GM23338 (cell line): ENCODE data around the gene IVD. TPM values are rescaled to one million over a fixed set of nuclear protein-coding genes. Genes with fewer than 3 reads are reported as not detected.

Source experiments
- ATAC-seq: fragments of 200-7000 bp; cut with Tn5 transposase; 3 replicates; pipeline ENCODE4 v1.9.1; 2020
- DNase-seq: peaks from one replicate; pipeline ENCODE4 v3.0.0-alpha.2; 2015; ENCODE audit warnings: low spot score
- H2AFZ ChIP-seq: fragments of 200-600 bp; sonication (generic); 2 replicates; pipeline ENCODE4 v1.8.0; 2016; ENCODE audit warnings: antibody characterized with exemption, mild to moderate bottlenecking, moderate library complexity
- H3F3A ChIP-seq: fragments of 200-600 bp; sonication (generic); replicated peaks from 2 replicates; pipeline ENCODE4 v1.8.0; 2017; ENCODE audit warnings: antibody characterized with exemption, mixed run types, low read depth
- H3K27ac ChIP-seq: fragments of 200-600 bp; sonication (generic); 2 replicates; pipeline ENCODE4 v1.6.1; 2016; ENCODE audit warnings: low read depth
- H3K27me3 ChIP-seq: fragments of 200-600 bp; sonication (generic); 2 replicates; pipeline ENCODE4 v1.8.0; 2016; ENCODE audit warnings: mild to moderate bottlenecking, mixed run types, moderate library complexity; ENCODE audit not compliant: insufficient read depth
- H3K36me3 ChIP-seq: fragments of 200-600 bp; sonication (generic); 2 replicates; pipeline ENCODE4 v1.8.0; 2016; ENCODE audit warnings: mild to moderate bottlenecking; ENCODE audit not compliant: insufficient read depth
- H3K4me1 ChIP-seq: fragments of 200-600 bp; sonication (generic); 2 replicates; pipeline ENCODE4 v1.8.0; 2016; ENCODE audit warnings: mild to moderate bottlenecking, moderate library complexity; ENCODE audit not compliant: insufficient read depth
- H3K4me2 ChIP-seq: fragments of 200-600 bp; sonication (generic); 2 replicates; pipeline ENCODE4 v1.7.1; 2017; ENCODE audit warnings: mixed run types
- H3K4me3 ChIP-seq: fragments of 200-600 bp; sonication (generic); 2 replicates; pipeline ENCODE4 v1.6.1; 2016; ENCODE audit warnings: mixed run types
- H3K79me2 ChIP-seq: fragments of 200-600 bp; sonication (generic); replicated peaks from 2 replicates; pipeline ENCODE4 v1.8.0; 2017; ENCODE audit warnings: mild to moderate bottlenecking; ENCODE audit not compliant: insufficient read depth
- H3K9me2 ChIP-seq: fragments of 200-600 bp; sonication (generic); 2 replicates; pipeline ENCODE4 v1.8.0; 2017; ENCODE audit not compliant: insufficient read depth
- H4K20me1 ChIP-seq: fragments of 200-600 bp; sonication (generic); replicated peaks from 2 replicates; pipeline ENCODE4 v1.8.0; 2017; ENCODE audit warnings: mild to moderate bottlenecking; ENCODE audit not compliant: insufficient read depth
- H3K27ac Mint-ChIP-seq: 2 replicates; pipeline ENCODE4 v1.8.0; 2020; ENCODE audit warnings: inconsistent platforms, mild to moderate bottlenecking, moderate library complexity, mixed read lengths
- H3K27me3 Mint-ChIP-seq: 3 replicates; pipeline ENCODE4 v1.8.0; 2022; ENCODE audit warnings: low read depth, mild to moderate bottlenecking, moderate library complexity, mixed read lengths, inconsistent platforms; ENCODE audit not compliant: insufficient read depth, poor library complexity
- H3K36me3 Mint-ChIP-seq: 3 replicates; pipeline ENCODE4 v1.8.0; 2021; ENCODE audit warnings: low read depth, mild to moderate bottlenecking, inconsistent platforms, moderate library complexity, mixed read lengths
- H3K4me1 Mint-ChIP-seq: 3 replicates; pipeline ENCODE4 v1.8.0; 2020; ENCODE audit warnings: mild to moderate bottlenecking, inconsistent platforms, mixed read lengths
- H3K4me3 Mint-ChIP-seq: 3 replicates; pipeline ENCODE4 v1.8.0; 2021; ENCODE audit warnings: moderate library complexity, mild to moderate bottlenecking, inconsistent platforms, mixed read lengths
- H3K9me3 Mint-ChIP-seq: 3 replicates; pipeline ENCODE4 v1.8.0; 2020; ENCODE audit warnings: moderate library complexity, mild to moderate bottlenecking, inconsistent platforms, mixed read lengths
- CREB1 ChIP-seq: fragments of 250-450 bp; sonication (Bioruptor Pico); IDR thresholded peaks from 2 replicates; pipeline ENCODE4 v1.5.0; 2020; ENCODE audit warnings: low read depth, mild to moderate bottlenecking, moderate library complexity
- CTCF ChIP-seq, 2 experiments: fragments of 200-600 bp in 1 of 2; sonication (generic) in 1 of 2; conservative IDR thresholded peaks; 2 replicates each; pipeline versions ENCODE4 v1.5.1 to v1.6.1; 2016 to 2017; ENCODE audit warnings: antibody characterized with exemption in 2 of 2, low read depth in 2 of 2, mild to moderate bottlenecking in 2 of 2, moderate library complexity in 1 of 2
- ETS1 ChIP-seq: IDR thresholded peaks from 2 replicates; pipeline ENCODE4 v1.6.1; 2016; ENCODE audit warnings: antibody characterized with exemption
- EZH2 ChIP-seq: fragments of 200-600 bp; sonication (generic); IDR thresholded peaks from one replicate; pipeline ENCODE4 v1.8.0; 2017; ENCODE audit warnings: antibody characterized with exemption, mild to moderate bottlenecking, low read depth; ENCODE audit not compliant: unreplicated experiment
- EZH2phosphoT487 ChIP-seq: fragments of 200-600 bp; sonication (generic); IDR thresholded peaks from one replicate; pipeline ENCODE4 v1.8.1; 2018; ENCODE audit warnings: antibody characterized with exemption; ENCODE audit not compliant: unreplicated experiment
- JUNB ChIP-seq: IDR thresholded peaks from one replicate; pipeline ENCODE4 v1.6.1; 2016; ENCODE audit warnings: antibody characterized with exemption; ENCODE audit not compliant: unreplicated experiment
- NANOG ChIP-seq: IDR thresholded peaks from 2 replicates; pipeline ENCODE4 v1.6.1; 2016; ENCODE audit warnings: antibody characterized with exemption, borderline replicate concordance
- REST ChIP-seq: IDR thresholded peaks from one replicate; pipeline ENCODE4 v1.6.1; 2018; ENCODE audit warnings: antibody characterized with exemption; ENCODE audit not compliant: unreplicated experiment
- STAT1 ChIP-seq: IDR thresholded peaks from one replicate; pipeline ENCODE4 v1.6.1; 2016; ENCODE audit warnings: antibody characterized with exemption; ENCODE audit not compliant: unreplicated experiment
- ZNF114 ChIP-seq: fragments of 250-450 bp; sonication (Bioruptor Pico); IDR thresholded peaks from 2 replicates; pipeline ENCODE4 v1.5.0; 2020; ENCODE audit warnings: mild to moderate bottlenecking, moderate library complexity
- ZNF331 ChIP-seq: fragments of 250-450 bp; sonication (Bioruptor Pico); IDR thresholded peaks from 2 replicates; pipeline ENCODE4 v1.5.0; 2020; ENCODE audit warnings: low read depth, mild to moderate bottlenecking, moderate library complexity
- polyA plus RNA-seq: library from polyadenylated mRNA; unstranded; fragments of >200 nt; fragmentation: Nextera tagmentation; extraction: Ambion mirVana; gene quantifications from 2 replicates; pipeline ENCODE4 v1.2.1, GENCODE V29; 2016
- total RNA-seq: library from RNA; depleted of rRNA; stranded (reverse); fragments of >200 nt; shearing (Covaris generic); gene quantifications from 2 replicates; pipeline ENCODE4 v1.2.3, GENCODE V29; 2014
- TF ChIP-seq, protein P1 (sequence below): fragments of 250-450 bp; sonication (Bioruptor Pico); IDR thresholded peaks from 2 replicates; pipeline ENCODE4 v1.5.0; 2020; ENCODE audit warnings: mild to moderate bottlenecking, moderate library complexity

The IVD gene
- total and polyA plus RNA-seq, 2 experiments from 2014 or later: 54.1 to 75.4 TPM

DNA sequence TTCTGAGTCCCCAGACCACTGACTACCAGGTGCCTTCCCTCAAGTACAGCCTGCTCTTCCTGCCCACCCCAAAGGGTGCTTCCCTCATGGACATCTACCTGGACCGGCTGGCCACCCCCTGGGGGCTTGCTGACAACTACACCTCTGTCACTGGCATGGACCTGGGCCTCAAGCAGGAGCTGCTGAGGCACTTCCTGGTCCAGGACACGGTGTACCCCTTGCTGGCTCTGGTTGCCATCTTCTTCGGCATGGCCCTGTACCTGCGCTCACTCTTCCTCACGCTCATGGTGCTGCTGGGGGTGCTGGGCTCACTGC is 38.3 kb upstream of the IVD start:
- Mint-ChIP-seq H3K4me1 (peaks cover 20% of the 10 kb centered on the region), H3K36me3 (no peaks in the 10 kb centered on the region; the same call in 2 of the 3 replicates), H3K4me3 (peak overlapping the region; percentile 47; the same call in 2 of the 3 replicates), H3K9me3 (peaks cover 2% of the 10 kb centered on the region; the same call in 1 of the 3 replicates), H3K27ac (no peak overlapping the region), H3K27me3 (peaks cover 35% of the 10 kb centered on the region)
- Histone ChIP-seq H3K9me2 (no peaks in the 10 kb centered on the region), H3K27ac (no peak overlapping the region), H3F3A (0 out of 2 replicates have a peak, but pooled peaks cover 3% of the 10 kb centered on the region), H3K4me3 (peak overlapping the region; percentile 51), H3K4me2 (peak overlapping the region; percentile 81), H3K27me3 (peaks cover 28% of the 10 kb centered on the region), H3K4me1 (peaks cover 7% of the 10 kb centered on the region), H2AFZ (peak overlapping the region; percentile 96), H3K36me3 (no peaks in the 10 kb centered on the region), H4K20me1 (no peaks in the 10 kb centered on the region), H3K79me2 (no peaks in the 10 kb centered on the region)
- TF ChIP-seq, protein P1, sequence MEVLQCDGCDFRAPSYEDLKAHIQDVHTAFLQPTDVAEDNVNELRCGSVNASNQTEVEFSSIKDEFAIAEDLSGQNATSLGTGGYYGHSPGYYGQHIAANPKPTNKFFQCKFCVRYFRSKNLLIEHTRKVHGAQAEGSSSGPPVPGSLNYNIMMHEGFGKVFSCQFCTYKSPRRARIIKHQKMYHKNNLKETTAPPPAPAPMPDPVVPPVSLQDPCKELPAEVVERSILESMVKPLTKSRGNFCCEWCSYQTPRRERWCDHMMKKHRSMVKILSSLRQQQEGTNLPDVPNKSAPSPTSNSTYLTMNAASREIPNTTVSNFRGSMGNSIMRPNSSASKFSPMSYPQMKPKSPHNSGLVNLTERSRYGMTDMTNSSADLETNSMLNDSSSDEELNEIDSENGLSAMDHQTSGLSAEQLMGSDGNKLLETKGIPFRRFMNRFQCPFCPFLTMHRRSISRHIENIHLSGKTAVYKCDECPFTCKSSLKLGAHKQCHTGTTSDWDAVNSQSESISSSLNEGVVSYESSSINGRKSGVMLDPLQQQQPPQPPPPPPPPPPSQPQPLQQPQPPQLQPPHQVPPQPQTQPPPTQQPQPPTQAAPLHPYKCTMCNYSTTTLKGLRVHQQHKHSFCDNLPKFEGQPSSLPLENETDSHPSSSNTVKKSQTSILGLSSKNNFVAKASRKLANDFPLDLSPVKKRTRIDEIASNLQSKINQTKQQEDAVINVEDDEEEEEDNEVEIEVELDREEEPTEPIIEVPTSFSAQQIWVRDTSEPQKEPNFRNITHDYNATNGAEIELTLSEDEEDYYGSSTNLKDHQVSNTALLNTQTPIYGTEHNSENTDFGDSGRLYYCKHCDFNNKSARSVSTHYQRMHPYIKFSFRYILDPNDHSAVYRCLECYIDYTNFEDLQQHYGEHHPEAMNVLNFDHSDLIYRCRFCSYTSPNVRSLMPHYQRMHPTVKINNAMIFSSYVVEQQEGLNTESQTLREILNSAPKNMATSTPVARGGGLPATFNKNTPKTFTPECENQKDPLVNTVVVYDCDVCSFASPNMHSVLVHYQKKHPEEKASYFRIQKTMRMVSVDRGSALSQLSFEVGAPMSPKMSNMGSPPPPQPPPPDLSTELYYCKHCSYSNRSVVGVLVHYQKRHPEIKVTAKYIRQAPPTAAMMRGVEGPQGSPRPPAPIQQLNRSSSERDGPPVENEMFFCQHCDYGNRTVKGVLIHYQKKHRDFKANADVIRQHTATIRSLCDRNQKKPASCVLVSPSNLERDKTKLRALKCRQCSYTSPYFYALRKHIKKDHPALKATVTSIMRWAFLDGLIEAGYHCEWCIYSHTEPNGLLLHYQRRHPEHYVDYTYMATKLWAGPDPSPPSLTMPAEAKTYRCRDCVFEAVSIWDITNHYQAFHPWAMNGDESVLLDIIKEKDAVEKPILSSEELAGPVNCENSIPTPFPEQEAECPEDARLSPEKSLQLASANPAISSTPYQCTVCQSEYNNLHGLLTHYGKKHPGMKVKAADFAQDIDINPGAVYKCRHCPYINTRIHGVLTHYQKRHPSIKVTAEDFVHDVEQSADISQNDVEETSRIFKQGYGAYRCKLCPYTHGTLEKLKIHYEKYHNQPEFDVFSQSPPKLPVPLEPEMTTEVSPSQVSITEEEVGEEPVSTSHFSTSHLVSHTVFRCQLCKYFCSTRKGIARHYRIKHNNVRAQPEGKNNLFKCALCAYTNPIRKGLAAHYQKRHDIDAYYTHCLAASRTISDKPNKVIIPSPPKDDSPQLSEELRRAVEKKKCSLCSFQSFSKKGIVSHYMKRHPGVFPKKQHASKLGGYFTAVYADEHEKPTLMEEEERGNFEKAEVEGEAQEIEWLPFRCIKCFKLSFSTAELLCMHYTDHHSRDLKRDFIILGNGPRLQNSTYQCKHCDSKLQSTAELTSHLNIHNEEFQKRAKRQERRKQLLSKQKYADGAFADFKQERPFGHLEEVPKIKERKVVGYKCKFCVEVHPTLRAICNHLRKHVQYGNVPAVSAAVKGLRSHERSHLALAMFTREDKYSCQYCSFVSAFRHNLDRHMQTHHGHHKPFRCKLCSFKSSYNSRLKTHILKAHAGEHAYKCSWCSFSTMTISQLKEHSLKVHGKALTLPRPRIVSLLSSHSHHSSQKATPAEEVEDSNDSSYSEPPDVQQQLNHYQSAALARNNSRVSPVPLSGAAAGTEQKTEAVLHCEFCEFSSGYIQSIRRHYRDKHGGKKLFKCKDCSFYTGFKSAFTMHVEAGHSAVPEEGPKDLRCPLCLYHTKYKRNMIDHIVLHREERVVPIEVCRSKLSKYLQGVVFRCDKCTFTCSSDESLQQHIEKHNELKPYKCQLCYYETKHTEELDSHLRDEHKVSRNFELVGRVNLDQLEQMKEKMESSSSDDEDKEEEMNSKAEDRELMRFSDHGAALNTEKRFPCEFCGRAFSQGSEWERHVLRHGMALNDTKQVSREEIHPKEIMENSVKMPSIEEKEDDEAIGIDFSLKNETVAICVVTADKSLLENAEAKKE (CRISPR knock-in tag): no peak
- TF ChIP-seq CREB1 (CRISPR knock-in tag) (no peak), REST (no peak), STAT1 (no peak), ZNF114 (CRISPR knock-in tag) (no peak), EZH2phosphoT487 (no peak), ETS1 (no peak), EZH2 (no peak), JUNB (no peak), CTCF (conservative IDR thresholded peaks at IDR 0.05; ENCODE audit: low read depth in 2 of 2) (no peak), NANOG (no peak), ZNF331 (CRISPR knock-in tag) (no peak)
- DNase-seq (no peak), ATAC-seq (no peak)
